ENCODE data around the gene HPSE. TPM values are rescaled to one million over a fixed set of nuclear protein-coding genes. Genes with fewer than 3 reads are reported as not detected.

Gene HPSE
- total RNA-seq, 1 donor: 0.36 TPM

DNA sequence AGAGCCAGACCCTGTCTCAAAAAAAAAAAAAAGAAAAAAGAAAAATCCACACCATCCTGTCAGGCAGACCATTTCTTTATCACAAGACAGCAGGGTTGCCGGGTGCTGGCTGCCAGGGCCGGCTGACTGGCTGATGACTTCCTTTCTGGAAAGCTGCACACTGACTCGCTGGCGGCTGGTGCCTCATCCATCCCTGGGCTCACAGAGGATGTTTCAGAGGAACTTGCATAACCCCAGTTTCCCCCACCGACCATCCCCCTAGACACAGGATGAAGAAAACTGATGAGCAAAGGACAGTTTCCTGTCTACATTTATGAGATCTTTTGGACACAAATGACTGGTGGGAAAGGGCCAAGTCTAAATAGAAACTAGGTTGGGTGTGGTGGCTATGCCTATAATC is 14.1 kb downstream of the HPSE start:
- Histone ChIP-seq H3K27me3 (ENCODE audit: insufficient read depth, low read length) (peaks cover 5% of the 10 kb centered on the region), H3K4me3 (ENCODE audit: insufficient read depth, low read length) (no peak overlapping the region), H3K27ac (ENCODE audit: low read depth, low read length) (no peak overlapping the region), H3K79me2 (ENCODE audit: insufficient read depth, low read length) (no peaks in the 10 kb centered on the region), H2AFZ (ENCODE audit: low read length) (peak overlapping the region; percentile 53), H4K20me1 (ENCODE audit: insufficient read depth, low read length) (no peaks in the 10 kb centered on the region), H3K4me1 (ENCODE audit: insufficient read depth, low read length) (no peaks in the 10 kb centered on the region), H3K36me3 (ENCODE audit: insufficient read depth, low read length) (no peaks in the 10 kb centered on the region), H3K4me2 (ENCODE audit: insufficient read depth, low read length) (peak overlapping the region; percentile 24), H3K9me3 (ENCODE audit: low read depth, low read length) (no peaks in the 10 kb centered on the region)
- no peak for TF ChIP-seq CTCF (IDR thresholded peaks at IDR 0.05; ENCODE audit: extremely low read depth, low read depth, low read length)
- DNase-seq (ENCODE audit: insufficient read length, low spot score, missing footprints): peak; percentile 80

GRCh38 chr4:83318666-83319065 is 16.0 kb downstream of the HPSE start:
- no peaks in the 10 kb centered on the region for H3K9me3 ChIP-seq (ENCODE audit: low read depth, low read length)
- no peaks in the 10 kb centered on the region for H3K36me3 ChIP-seq (ENCODE audit: insufficient read depth, low read length)
- TF ChIP-seq CTCF (IDR thresholded peaks at IDR 0.05; ENCODE audit: extremely low read depth, low read depth, low read length): no peak
- H3K27ac ChIP-seq (ENCODE audit: low read depth, low read length): no peak overlapping the region
- H3K79me2 ChIP-seq (ENCODE audit: insufficient read depth, low read length): no peaks in the 10 kb centered on the region
- no peak for DNase-seq (ENCODE audit: insufficient read length, low spot score, missing footprints)
- no peak overlapping the region for H3K4me2 ChIP-seq (ENCODE audit: insufficient read depth, low read length)
- H4K20me1 ChIP-seq (ENCODE audit: insufficient read depth, low read length): no peaks in the 10 kb centered on the region
- H2AFZ ChIP-seq (ENCODE audit: low read length): no peak overlapping the region
- H3K4me1 ChIP-seq (ENCODE audit: insufficient read depth, low read length): no peaks in the 10 kb centered on the region
- no peak overlapping the region for H3K4me3 ChIP-seq (ENCODE audit: insufficient read depth, low read length)
- H3K27me3 ChIP-seq (ENCODE audit: insufficient read depth, low read length): peaks cover 3% of the 10 kb centered on the region

- H3K9me3 ChIP-seq (ENCODE audit: low read depth, low read length): no peaks in the 10 kb centered on the region
- no peaks in the 10 kb centered on the region for H3K79me2 ChIP-seq (ENCODE audit: insufficient read depth, low read length)
- TF ChIP-seq CTCF (IDR thresholded peaks at IDR 0.05; ENCODE audit: extremely low read depth, low read depth, low read length): no peak
- no peaks in the 10 kb centered on the region for H3K36me3 ChIP-seq (ENCODE audit: insufficient read depth, low read length)
- no peak for DNase-seq (ENCODE audit: insufficient read length, low spot score, missing footprints)
- H2AFZ ChIP-seq (ENCODE audit: low read length): no peak overlapping the region
- H3K27ac ChIP-seq (ENCODE audit: low read depth, low read length): no peak overlapping the region
- H3K4me1 ChIP-seq (ENCODE audit: insufficient read depth, low read length): no peaks in the 10 kb centered on the region
- no peak overlapping the region for H3K4me3 ChIP-seq (ENCODE audit: insufficient read depth, low read length)
- H3K4me2 ChIP-seq (ENCODE audit: insufficient read depth, low read length): no peak overlapping the region
- no peaks in the 10 kb centered on the region for H3K27me3 ChIP-seq (ENCODE audit: insufficient read depth, low read length)
- no peaks in the 10 kb centered on the region for H4K20me1 ChIP-seq (ENCODE audit: insufficient read depth, low read length)
Observed at GRCh38 chr4:83317671-83318070, 17.0 kb downstream of the HPSE start.

DNA sequence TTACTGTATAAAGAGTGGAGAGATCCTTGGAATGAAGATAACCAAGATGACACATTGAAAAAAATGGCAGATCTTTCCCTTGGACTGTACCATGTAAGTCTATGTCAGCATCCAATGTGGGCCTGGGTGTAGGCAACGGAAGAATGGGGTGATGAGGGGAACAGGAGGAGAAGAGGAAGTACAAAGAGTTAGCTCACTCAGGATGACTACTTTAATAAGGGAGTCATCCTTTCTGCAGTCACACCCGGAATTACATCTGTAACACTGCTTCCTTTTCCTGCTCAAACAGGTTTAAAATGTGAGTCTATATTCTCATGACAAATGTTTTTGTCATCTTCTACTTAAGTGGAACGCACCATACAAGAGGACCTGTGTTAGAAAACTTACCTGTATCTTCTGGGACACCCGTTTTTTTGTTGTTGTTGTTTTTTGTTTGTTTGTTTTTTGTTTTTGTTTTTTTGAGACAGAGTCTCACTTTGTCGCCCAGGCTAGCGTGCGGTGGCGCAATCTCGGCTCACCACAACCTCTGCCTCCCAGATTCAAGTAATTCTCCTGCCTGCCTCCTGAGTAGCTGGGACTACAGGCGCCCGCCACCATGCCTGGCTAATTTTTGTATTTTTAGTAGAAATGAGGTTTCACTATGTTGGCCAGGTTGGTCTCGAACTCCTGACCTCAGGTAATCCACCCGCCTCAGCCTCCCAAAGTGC is 18.0 kb downstream of the HPSE start:
- no peak overlapping the region for H2AFZ ChIP-seq (ENCODE audit: low read length)
- H3K79me2 ChIP-seq (ENCODE audit: insufficient read depth, low read length): no peaks in the 10 kb centered on the region
- H3K4me3 ChIP-seq (ENCODE audit: insufficient read depth, low read length): no peak overlapping the region
- no peaks in the 10 kb centered on the region for H3K27me3 ChIP-seq (ENCODE audit: insufficient read depth, low read length)
- no peaks in the 10 kb centered on the region for H3K4me1 ChIP-seq (ENCODE audit: insufficient read depth, low read length)
- no peaks in the 10 kb centered on the region for H4K20me1 ChIP-seq (ENCODE audit: insufficient read depth, low read length)
- no peaks in the 10 kb centered on the region for H3K36me3 ChIP-seq (ENCODE audit: insufficient read depth, low read length)
- DNase-seq (ENCODE audit: insufficient read length, low spot score, missing footprints): no peak
- no peak overlapping the region for H3K4me2 ChIP-seq (ENCODE audit: insufficient read depth, low read length)
- TF ChIP-seq CTCF (IDR thresholded peaks at IDR 0.05; ENCODE audit: extremely low read depth, low read depth, low read length): no peak
- H3K9me3 ChIP-seq (ENCODE audit: low read depth, low read length): no peaks in the 10 kb centered on the region
- H3K27ac ChIP-seq (ENCODE audit: low read depth, low read length): no peak overlapping the region
